B cell (primary cell): ENCODE results near the gene LRRN4CL. TPM values are rescaled to one million over a fixed set of nuclear protein-coding genes. Genes with fewer than 3 reads are reported as not detected.

Experiments
- ATAC-seq: fragments of 200-7000 bp; cut with Tn5 transposase; one replicate; pipeline ENCODE4 v1.10.0; 2021; ENCODE audit warnings: low read depth, mild to moderate bottlenecking, moderate number of reproducible peaks, moderate library complexity
- CTCF ChIA-PET: fragments of 350-600 bp; sonication (Branson Sonifier 250); formaldehyde crosslinking; loops from one replicate; lab custom pipeline; 2021; ENCODE audit warnings: antibody characterized with exemption, inconsistent platforms; lab: Charles Lee
- POLR2A ChIA-PET: fragments of 350-600 bp; sonication (Branson Sonifier 250); formaldehyde crosslinking; loops from one replicate; lab custom pipeline; 2021; ENCODE audit warnings: antibody characterized with exemption; lab: Charles Lee
- DNase-seq: peaks from one replicate; pipeline ENCODE4 v3.0.0; 2013
- H2AFZ ChIP-seq: 2 replicates; pipeline ENCODE4 v1.6.1; 2012; ENCODE audit warnings: mild to moderate bottlenecking, low read depth, low read length; ENCODE audit not compliant: insufficient read depth, poor library complexity, severe bottlenecking
- H3K27ac ChIP-seq, 2 donors: 1 replicate in 1 of 2; 2 replicates in 1 of 2; pipeline ENCODE4 v1.5.1; 2012 to 2013; ENCODE audit warnings: low read length in 2 of 2, mild to moderate bottlenecking in 2 of 2, moderate library complexity in 1 of 2
- H3K27me3 ChIP-seq, 4 experiments: fragments of 200-600 bp in 1 of 4; sonication (generic) in 1 of 4; replicated peaks in 1 of 4; 1 replicate in 2 of 4; 2 replicates in 2 of 4; pipeline versions ENCODE4 v1.6.1 to v1.7.0; 2013 to 2016; ENCODE audit warnings: low read length in 3 of 4, mild to moderate bottlenecking in 2 of 4, mixed read lengths in 1 of 4, moderate library complexity in 1 of 4; ENCODE audit not compliant: insufficient read depth in 4 of 4, control insufficient read depth in 3 of 4; ENCODE audit errors: control extremely low read depth in 1 of 4
- H3K36me3 ChIP-seq, 2 experiments: replicated peaks in 1 of 2; 1 replicate in 1 of 2; 2 replicates in 1 of 2; pipeline versions ENCODE4 v1.6.1 to v1.7.1; 2013; ENCODE audit warnings: low read length in 1 of 2; ENCODE audit not compliant: insufficient read depth in 2 of 2, control insufficient read depth in 1 of 2; ENCODE audit errors: control extremely low read depth in 1 of 2, extremely low read depth in 1 of 2
- H3K4me1 ChIP-seq, 2 donors: fragments of 200-600 bp in 1 of 2; sonication (generic) in 1 of 2; 1 replicate in 1 of 2; 2 replicates in 1 of 2; pipeline versions ENCODE4 v1.5.1 to v1.6.1; 2013 to 2017; ENCODE audit warnings: low read length in 2 of 2; ENCODE audit not compliant: control insufficient read depth in 2 of 2, insufficient read depth in 2 of 2
- H3K4me2 ChIP-seq: replicated peaks from 2 replicates; pipeline ENCODE3; 2012; ENCODE audit warnings: mild to moderate bottlenecking, low read depth, low read length; ENCODE audit not compliant: poor library complexity, severe bottlenecking
- H3K4me3 ChIP-seq, 5 experiments: fragments of 200-600 bp in 1 of 5; sonication (generic) in 1 of 5; 1 replicate in 3 of 5; 2 replicates in 2 of 5; pipeline versions ENCODE4 v1.5.1 to v1.7.0; 2011 to 2016; ENCODE audit warnings: low read length in 4 of 5, mild to moderate bottlenecking in 4 of 5, low read depth in 2 of 5, control low read depth in 1 of 5, moderate library complexity in 1 of 5; ENCODE audit not compliant: insufficient read depth in 1 of 5; ENCODE audit errors: control extremely low read depth in 1 of 5, extremely low read depth in 1 of 5
- H3K79me2 ChIP-seq: fragments of 200-600 bp; sonication (generic); one replicate; pipeline ENCODE4 v1.6.0; 2016; ENCODE audit warnings: low read length; ENCODE audit not compliant: control insufficient read depth, insufficient read depth
- H3K9ac ChIP-seq: fragments of 200-600 bp; sonication (generic); 2 replicates; pipeline ENCODE4 v1.6.1; 2017; ENCODE audit warnings: mild to moderate bottlenecking, low read length, moderate library complexity
- H3K9me3 ChIP-seq, 3 donors: one replicate each; pipeline versions ENCODE4 v1.6.1 to v1.7.1; 2013; ENCODE audit warnings: low read length in 2 of 3; ENCODE audit not compliant: control insufficient read depth in 2 of 3, insufficient read depth in 1 of 3; ENCODE audit errors: control extremely low read depth in 1 of 3
- H4K20me1 ChIP-seq: 2 replicates; pipeline ENCODE4 v1.6.0; 2012; ENCODE audit warnings: mild to moderate bottlenecking, low read length; ENCODE audit not compliant: insufficient read depth, control insufficient read depth, poor library complexity, severe bottlenecking
- H3K27ac Mint-ChIP-seq: one replicate; pipeline ENCODE4 v1.8.0; 2021; ENCODE audit warnings: mixed read lengths
- H3K27me3 Mint-ChIP-seq: one replicate; pipeline ENCODE4 v1.8.0; 2021; ENCODE audit warnings: mixed read lengths
- H3K4me1 Mint-ChIP-seq: one replicate; pipeline ENCODE4 v1.8.0; 2021; ENCODE audit warnings: mixed read lengths
- H3K4me3 Mint-ChIP-seq: one replicate; pipeline ENCODE4 v1.8.0; 2021; ENCODE audit warnings: mixed read lengths
- H3K9me3 Mint-ChIP-seq: one replicate; pipeline ENCODE4 v1.8.0; 2022; ENCODE audit warnings: mixed read lengths; ENCODE audit not compliant: insufficient read depth
- EZH2 ChIP-seq: IDR thresholded peaks from 2 replicates; pipeline ENCODE4 v1.6.1; 2012; ENCODE audit warnings: borderline replicate concordance, low read depth, mild to moderate bottlenecking, moderate library complexity, low read length; ENCODE audit not compliant: insufficient read depth, poor library complexity, severe bottlenecking
- WGBS: methylation state at CpG from one replicate; pipeline ENCODE4 v1.1.5; 2013; ENCODE audit warnings: missing lambda C conversion rate; ENCODE audit not compliant: insufficient coverage; 5-methylcytosine and 5-hydroxymethylcytosine counted together
- intact Hi-C: fragments of 100-400 bp; cut with micrococcal nuclease; formaldehyde crosslinking; loops from one replicate; pipeline ENCODE4 v1.10.0; 2022
- polyA plus RNA-seq: library from polyadenylated mRNA; depleted of rRNA; stranded (reverse); fragments of >200 nt; gene quantifications from 2 replicates; pipeline ENCODE4 v1.2.3, GENCODE V29; 2012
- total RNA-seq, 2 donors: library from RNA; stranded (reverse); fragments of 120-200 nt in 1 of 2; gene quantifications; 1 replicate in 1 of 2; 2 replicates in 1 of 2; pipeline versions ENCODE4 v1.2.3 to v1.2.4, GENCODE V29; 2013 to 2022
- TF ChIP-seq, protein P1 (sequence below): fragments of 200-600 bp; IDR thresholded peaks from one replicate; pipeline ENCODE4 v1.8.0; 2022; ENCODE audit warnings: antibody characterized with exemption, mild to moderate bottlenecking

LRRN4CL gene
- total and polyA plus RNA-seq, 2 donors (not counting 1 experiment from before 2014, with no cell fraction given) = 0.03 to 0.25 TPM

DNA sequence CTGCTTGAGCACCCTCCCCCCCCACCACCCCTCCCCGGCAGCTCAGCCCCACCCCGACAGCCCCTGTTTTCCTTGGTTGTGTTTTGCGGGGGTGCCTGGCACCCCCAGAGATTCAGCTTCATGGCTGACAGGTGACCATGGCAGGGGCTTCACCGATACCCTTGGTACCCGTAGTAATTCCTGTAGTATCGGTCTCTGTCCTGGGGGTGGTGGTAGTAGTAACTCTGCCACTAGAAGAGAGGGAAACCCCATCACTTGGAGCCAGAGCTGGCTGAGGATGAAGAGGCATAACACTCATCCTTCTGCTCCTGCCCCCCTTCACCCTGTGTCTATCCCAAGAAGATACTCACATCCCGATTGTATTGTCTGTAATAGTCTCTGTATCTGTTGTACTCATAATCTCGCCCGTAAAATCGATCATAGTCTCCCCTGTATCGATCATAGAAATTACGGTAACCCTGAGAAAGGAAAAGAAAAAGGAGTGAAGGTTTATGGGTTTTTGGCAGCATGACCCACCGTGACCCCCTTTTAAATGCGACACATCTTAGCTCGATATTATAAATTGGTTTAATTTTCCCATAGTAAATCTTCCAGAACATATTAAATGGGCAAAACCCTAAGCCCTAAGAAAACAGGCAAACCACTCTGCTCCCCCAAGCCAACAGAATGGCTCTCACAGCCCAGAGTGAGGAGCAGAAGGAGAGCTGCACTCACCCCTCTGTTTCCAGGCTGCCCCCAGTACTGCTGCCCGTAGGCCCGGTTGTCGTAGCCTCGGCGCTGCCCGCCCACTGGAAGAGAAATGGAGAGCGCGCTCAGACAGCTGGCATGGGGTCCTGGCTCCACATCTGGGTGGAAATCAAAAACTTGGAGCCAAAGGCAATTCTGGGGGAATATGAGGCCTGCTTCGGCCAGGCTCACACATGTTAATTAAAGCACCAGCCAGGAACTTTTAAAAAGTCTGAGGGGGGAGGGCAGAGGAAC, 26.1 kb upstream of the LRRN4CL start:
- H3K4me1 Mint-ChIP-seq = peaks cover 17% of the 10 kb centered on the region
- ChIA-PET POLR2A (interaction anchor here (0.6 kb wide), 1 partner anchor 36 kb away, joined by 3 read pairs; no protein-coding TSS in a partner anchor), CTCF (interaction anchor here (1.5 kb wide), 1 partner anchor 11 kb away, joined by 3 read pairs; no protein-coding TSS in a partner anchor)
- Histone ChIP-seq H3K79me2 (peaks cover 51% of the 10 kb centered on the region), H2AFZ (no peak overlapping the region), H3K9ac (no peak overlapping the region), H3K27me3 (no peaks in the 10 kb centered on the region), H3K4me1 (peaks cover 0 to 8% of the 10 kb centered on the region in 2 donors), H4K20me1 (peaks cover 12% of the 10 kb centered on the region), H3K4me2 (no peak overlapping the region), H3K4me3 (no peak overlapping the region), H3K9me3 (no peaks in the 10 kb centered on the region), H3K27ac (no peak overlapping the region), H3K36me3 (peaks cover 2 to 88% of the 10 kb centered on the region in 2 experiments)
- H3K9me3 Mint-ChIP-seq = no peaks in the 10 kb centered on the region
- H3K27me3 Mint-ChIP-seq = no peaks in the 10 kb centered on the region
- WGBS = 98% methylated on average over 14 of the region's 24 CpGs
- H3K4me3 Mint-ChIP-seq = no peak overlapping the region
- TF ChIP-seq EZH2 = no peak
- TF ChIP-seq, protein P1, sequence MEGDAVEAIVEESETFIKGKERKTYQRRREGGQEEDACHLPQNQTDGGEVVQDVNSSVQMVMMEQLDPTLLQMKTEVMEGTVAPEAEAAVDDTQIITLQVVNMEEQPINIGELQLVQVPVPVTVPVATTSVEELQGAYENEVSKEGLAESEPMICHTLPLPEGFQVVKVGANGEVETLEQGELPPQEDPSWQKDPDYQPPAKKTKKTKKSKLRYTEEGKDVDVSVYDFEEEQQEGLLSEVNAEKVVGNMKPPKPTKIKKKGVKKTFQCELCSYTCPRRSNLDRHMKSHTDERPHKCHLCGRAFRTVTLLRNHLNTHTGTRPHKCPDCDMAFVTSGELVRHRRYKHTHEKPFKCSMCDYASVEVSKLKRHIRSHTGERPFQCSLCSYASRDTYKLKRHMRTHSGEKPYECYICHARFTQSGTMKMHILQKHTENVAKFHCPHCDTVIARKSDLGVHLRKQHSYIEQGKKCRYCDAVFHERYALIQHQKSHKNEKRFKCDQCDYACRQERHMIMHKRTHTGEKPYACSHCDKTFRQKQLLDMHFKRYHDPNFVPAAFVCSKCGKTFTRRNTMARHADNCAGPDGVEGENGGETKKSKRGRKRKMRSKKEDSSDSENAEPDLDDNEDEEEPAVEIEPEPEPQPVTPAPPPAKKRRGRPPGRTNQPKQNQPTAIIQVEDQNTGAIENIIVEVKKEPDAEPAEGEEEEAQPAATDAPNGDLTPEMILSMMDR = no peak
- peak overlapping the region; percentile 55 for H3K27ac Mint-ChIP-seq
- intact Hi-C loops = no loop called here
- ATAC-seq (no peak), DNase-seq (no peak)
